ENCODE measurements around the gene OPRL1.
"Not testable (repeated sequence)": the region's sequence is repeated elsewhere in the genome, so short reads cannot be mapped to it uniquely, and the experiment has no call there.

Gene OPRL1

DNA sequence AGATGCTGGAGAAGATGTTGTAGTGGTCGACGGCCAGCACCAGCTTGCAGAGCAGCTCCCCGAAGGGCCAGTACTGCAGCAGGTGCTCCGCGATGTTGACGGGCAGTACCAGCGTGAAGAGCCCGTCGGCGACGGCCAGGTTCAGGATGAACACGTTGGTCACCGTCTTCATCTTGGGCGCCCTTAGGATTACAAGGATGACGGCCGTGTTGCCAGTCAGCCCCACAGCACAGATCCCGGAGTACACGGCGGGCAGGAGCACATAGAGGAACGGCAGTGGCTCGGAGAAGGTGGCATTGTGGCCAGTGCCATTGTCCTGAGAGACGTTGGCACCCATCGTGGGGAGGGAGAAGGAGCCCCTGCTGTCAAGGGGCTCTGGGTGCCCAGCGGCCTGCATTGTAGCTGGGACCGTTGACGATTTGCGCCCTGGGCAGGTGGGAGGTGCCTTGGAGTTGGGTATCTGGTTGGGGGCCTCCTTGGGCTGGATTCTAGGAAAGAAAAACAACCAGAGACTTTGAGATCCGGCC is 26.6 kb downstream of the OPRL1 start:
- DNase-seq, result no peak

DNA sequence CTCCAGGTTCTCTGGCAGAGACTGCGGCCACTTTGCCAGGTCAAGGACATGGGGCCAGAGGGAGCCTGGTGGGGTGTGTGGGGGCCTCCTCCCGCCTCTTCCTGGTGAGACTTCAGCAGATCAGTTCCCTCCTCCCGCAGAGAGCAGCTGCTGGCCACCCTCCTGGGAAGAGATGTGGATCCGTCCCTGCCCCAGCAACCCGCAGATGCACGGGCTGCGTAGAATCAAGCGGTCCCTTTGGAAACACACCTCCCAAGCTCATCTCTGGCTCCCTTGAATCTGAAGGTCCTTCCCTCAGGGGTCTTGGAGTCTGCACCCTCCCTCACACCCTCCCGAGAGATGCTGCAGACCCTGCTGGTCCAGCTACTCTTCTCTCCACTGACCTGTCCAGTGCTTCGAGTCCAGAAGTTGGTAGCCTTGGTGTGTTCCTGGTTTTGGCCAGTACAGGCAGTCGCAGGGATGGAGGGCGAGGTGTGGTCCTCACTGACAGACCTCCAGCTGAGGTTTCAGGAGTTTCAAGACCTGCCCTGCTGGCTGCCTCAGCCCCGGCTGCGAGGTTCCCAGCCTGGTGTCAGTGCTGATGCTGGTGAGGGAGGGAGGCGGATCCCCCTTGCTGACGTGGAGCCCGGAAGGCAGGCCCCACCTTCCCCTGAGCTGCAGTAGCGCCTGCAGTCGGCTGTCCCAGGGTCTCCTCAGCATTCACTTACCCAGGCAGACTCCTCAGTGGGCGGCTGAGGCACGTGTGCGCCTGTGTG is 27.3 kb downstream of the OPRL1 start, which contains the start of gene NPBWR2:
NPBWR2 (minus strand) TSS at position 585 of the 755 bp plus-strand sequence. CDS start 734 bp downstream, outside the sequence.
- no peak for DNase-seq

DNA sequence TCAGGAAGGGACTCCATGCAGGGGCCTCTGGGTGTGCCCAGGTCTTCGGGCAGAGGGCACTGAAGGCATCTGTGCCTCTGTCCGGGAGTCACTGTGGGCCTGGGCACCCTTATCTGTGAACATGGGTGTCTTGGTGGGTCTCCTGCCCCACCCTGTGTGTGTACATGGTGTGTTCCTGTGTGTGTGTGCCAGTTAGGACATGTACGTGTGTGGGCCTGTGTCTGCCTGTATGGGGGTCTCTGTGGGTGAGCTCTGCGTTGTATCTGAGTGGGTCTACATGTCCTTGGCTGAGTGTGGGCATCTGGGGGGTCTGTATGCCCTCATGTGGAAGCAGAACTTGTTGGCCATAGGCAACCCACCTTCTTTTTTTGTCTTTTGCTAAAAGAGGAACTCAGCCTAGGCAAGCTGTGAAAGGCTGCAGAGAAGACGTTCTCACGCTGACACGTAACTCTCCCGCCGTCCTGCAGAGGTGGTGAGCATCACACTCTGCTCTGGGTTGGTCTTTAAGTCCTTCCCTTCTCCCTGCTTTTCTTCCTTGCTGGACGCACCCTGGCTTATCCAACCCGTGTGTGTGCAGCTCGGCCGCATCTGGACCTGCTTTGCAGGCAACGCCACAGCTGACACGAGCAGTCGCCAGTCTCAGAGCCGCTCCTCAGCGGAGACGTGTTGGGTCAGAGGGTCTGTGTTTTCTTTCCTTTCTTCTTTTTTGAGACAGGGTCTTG is 28.0 kb downstream of the OPRL1 start:
- no peak for DNase-seq

DNA sequence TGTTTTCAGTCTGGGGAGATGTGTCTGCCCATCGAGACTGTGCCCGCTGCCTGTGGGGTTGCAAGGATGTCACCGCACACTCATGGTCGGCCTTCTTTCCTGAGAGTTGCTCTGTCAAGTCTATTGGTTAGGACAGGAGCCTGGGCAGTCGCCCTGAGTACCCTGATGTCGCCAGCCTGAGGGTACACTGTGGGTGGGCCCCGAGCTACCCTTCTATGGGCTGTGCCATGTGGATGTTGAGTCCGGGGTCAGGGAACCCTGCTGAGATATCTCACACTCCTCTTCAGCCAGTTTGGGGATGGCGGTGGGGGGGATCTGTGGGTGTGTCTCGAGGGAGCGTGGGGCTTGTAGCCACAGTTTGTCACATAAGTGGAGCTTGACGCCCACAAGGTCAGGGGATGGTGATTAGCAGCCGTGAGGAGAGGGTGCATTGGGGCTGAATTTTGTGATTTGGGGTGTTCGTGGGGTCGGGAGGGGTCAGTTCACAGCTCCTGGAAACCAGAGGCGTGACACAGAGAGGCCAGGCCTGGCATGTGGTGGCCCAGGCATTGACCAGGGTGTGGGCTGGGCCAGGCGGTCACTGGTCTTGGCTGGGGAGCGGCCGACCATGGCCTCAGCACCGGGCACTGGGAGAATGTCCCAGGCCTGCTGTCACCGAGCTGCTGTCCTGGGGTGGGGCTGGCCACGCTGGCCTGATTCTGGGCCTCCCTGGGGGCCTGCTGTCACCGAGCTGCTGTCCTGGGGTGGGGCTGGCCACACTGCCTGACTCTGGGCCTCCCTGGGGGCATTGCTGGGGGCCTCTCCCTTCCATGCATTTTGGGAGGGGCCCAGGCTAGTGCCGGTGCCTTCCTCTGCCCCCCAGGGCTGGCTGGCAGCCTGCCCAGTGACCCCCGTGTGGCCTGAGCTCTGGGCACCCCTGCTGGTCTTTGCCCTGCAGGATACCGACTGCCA is 29.1 kb downstream of the OPRL1 start:
- no peak for DNase-seq

DNA sequence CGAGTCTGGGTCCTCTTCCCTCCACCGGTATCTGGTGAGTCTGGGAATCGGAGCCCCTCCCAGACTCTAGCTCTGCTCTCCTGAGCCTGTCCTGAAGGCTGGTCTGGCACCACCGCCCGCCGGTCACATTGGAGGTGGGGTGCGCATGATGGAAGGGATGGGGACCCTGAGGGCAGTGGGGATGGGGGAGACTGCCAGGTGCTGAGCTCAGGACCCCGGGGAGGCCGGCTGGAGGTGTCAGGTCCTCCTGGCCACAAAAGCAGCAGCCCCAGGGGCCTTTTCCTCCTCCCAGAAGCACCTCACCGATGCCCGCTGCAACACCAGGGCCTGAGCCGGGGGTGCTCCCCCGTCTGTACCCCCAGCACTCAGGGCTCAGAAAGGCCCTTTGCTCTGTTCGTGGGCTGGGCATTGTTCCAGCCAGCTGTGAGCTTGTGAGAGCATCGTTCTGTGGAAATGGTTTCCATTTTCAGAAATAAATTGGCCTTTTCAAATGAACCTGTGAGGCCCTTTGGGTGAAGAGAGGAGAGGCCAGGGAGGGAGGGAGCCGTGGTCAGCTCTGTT is 30.0 kb downstream of the OPRL1 start:
- no peak for DNase-seq

GRCh38 chr20:64110411-64111068 is 30.7 kb downstream of the OPRL1 start:
- no peak for DNase-seq

- DNase-seq, result no peak
Measured at GRCh38 chr20:64111841-64112641, 32.2 kb downstream of the OPRL1 start.

DNA sequence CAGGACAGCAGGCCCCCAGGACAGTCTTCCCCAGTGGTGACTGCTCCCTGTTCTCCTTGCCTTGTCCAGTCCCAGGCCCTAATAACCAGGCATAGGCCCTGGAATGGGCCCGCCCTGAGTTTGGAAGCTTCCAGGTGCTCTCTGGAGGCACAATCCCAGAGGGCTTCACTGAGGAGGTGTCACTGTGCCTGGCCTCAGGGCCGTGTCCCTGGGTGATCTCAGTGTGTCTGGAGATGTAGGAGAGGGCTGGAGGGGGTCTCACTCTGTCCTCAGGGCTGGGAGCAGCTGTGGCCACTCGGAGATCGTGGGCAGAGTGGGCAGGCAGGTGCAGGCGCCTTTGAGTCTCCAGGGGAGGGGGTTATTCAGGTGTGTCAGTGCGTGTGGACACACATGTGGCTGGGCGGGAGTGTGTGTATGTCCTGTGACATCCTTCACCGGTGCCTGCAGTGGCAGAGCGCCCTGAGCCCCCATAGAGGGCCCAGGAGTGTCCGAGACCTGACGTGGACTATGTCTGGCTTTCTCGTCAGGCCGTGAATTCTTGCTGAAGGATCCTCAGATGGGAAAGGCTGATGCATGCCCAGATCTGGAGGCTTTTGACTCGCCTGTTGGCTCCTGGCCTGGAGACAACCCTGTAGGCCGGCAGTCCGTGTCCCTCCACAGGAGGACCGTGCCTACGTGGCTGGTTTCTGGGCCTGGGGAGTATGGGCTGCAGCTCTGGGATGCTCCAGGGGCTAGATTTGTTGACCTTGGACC is 33.0 kb downstream of the OPRL1 start:
- DNase-seq, result no peak

- DNase-seq, result no peak
Measured at GRCh38 chr20:64113444-64113775, 33.5 kb downstream of the OPRL1 start.

DNA sequence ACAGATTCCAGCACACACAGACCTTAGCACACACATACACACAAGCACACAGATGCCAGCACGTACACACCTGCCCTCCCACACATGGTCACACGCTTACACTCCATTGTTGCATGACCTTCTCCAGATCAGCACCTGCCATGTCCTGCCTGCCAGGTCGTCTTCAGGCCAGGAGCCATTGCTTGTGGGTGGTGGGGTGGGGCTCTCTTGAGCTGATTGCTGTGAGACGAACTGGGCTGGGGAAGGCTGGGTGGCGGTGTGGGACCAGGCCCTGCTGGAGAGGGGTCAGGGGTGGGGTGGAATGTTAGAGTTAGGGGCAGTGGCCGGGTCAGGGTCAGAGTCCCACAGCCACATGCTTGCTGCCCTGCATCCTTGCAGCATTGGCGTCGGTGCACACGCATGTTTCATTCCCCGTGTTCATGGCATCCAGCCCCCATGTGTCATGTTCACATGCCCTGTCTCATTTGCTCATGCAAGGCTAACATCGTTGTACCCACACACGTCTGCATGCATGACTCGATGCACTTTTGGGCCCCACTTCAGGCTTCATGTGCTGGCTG is 34.0 kb downstream of the OPRL1 start:
- no peak for DNase-seq

- DNase-seq, result no peak
Measured at GRCh38 chr20:64114356-64114971, 34.6 kb downstream of the OPRL1 start.

DNA sequence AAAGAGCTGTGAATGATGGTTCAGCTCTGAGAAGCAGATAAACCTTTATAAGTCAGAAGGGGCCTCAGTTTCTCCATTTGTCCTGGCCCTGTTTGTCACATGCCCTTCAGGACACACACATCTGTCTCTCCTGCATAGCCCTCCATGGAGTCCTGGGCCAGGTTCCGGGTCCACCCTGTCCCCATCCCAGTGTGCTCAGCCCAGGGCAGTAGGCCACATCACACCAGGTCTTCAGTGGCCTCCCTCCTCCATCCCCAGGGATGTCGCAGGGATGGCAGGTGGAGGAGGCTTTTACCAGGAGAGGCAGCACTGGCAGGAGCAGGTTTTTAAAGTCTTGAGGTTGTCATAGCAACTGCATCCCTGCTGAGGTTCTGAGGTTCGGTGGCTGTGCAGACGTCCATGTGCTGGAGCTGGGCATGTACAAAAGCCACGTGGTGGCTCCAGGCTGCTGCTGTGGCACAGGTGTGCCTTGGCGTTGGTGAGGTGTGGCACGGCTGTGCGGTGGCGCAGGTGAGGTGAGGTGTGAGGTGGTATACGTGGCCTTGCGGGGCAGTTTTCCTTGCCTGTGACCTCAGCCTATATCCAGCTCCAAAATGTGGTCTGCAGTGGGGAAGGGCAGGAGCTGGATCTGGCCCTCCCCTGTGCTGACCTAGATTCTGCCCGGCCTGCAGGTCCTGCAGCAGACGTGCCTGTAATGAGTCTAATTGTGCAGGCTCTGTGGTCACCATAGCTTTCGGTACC is 35.5 kb downstream of the OPRL1 start:
- DNase-seq, result no peak

DNA sequence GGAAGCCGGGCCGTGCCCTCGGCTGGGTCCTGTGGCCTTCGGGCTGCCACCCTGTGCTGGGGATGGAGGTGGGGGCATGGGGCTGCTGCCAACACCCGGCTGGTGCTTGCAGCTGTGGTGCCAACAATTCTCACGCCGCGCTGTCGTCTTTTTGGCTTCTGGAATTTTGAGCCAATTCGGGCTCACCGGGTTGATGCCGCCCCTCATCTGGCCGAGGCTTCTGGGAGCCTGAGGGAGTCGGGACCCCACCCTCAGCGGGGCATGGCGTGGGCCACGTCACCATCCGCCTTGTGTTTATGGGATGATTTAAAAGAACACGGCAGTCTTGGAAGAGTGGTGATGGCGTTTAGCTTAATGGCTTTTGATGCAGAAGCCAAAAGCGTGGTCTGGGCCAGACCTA is 36.1 kb downstream of the OPRL1 start:
- no peak for DNase-seq

DNA sequence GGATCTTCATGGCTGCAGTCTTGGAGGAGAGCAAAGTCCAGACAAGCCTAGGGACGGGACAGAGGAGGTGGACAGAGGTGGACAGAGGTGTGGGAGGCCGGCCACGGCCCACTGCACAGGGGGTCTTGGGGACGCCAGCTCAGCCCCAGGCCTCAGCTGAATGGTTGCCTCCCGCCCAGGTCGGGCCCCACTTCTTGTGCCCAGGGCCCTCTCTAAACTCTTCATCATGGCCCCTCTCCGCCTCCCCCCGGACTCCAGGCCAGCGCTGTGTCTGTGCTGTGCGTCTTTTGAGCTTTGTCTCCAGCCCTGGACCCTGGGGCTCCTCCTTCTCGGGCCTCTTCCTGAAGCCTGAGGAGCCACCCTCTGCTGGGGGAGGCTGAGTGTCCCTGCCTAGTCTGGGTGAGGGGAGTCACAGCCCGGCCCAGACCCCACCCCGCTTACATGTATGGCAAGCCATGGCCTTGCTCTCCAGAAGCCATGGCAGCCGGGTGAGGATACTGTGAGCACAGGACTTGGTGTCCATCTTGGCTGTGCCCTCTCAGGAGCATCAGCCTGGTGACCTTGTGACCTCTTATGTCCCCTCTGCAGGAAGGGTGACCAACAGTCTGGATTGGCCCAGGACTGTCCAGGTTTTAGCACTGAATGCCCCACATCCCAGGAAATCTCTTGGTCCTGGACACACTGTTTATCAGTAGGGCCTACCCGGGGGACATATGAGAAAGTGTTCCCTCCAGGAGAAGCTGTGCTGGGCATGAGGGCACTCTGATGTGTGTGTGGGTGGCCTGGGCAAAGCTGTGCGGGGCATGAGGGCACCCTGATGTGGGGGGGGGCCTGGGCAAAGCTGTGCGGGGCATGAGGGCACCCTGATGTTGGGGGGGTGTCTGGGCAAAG is 36.9 kb downstream of the OPRL1 start:
- DNase-seq, result no peak

DNA sequence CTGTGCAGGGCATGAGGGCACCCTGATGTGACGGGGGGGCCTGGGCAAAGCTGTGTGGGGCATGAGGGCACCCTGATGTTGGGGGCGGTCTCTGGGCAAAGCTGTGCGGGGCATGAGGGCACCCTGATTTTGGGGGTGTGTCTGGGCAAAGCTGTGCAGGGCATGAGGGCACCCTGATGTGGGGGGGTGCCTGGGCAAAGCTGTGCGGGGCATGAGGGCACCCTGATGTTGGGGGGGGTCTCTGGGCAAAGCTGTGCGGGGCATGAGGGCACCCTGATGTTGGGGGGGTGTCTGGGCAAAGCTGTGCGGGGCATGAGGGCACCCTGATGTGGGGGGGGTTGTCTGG is 37.5 kb downstream of the OPRL1 start:
- not testable (repeated sequence) for DNase-seq

DNA sequence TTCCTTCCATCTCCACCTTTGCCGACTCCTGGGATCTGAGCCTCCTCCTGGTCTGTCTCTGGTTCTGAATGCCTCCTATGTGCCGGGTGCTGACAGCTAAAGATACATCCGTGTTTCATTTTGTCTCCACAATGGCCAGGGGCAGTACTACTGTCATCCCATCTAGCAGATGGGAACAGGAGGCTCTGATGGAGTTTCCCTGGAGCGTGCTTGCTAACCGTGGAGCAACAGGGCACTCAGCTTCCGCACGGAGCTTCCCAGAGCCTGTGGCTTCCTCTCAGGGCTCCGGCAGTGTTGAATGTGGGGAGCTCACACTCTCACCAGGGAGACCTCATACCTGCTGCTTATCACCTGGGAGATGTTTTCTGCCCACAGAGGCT is 39.4 kb downstream of the OPRL1 start:
- no peak for DNase-seq

GRCh38 chr20:64119681-64120341 is 39.9 kb downstream of the OPRL1 start:
- DNase-seq, result no peak

DNA sequence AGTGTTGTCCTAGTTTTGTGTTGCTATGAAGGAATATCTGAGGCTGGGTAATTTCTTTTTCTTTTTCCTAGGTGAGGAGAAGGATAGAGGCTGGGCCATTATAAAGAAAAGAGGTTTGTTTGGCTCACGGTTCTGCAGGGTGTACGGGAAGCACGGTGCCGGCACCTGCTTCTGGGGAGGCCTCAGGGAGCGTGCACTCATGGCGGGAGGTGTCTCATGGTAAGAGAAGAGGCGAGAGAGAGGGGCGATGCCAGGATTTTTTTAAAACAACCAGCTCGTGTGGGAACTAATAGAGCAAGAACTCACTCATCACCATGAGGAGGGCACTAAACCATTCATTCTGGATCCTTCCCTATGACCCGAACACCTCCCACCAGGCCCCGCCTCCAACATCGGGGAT is 41.7 kb downstream of the OPRL1 start:
- no peak for DNase-seq

Measured in NCI-H510A treated with DMSO at 0.1 percent for 48 hours (cell line).